ENCODE results near the gene NANOG.
"Not testable (repeated sequence)": the region's sequence is repeated elsewhere in the genome, so short reads cannot be mapped to it uniquely, and the experiment has no call there.

Gene NANOG

GRCh38 chr12:7788884-7789528 is at the start of gene NANOG:
Gene NANOG, plus strand, starts transcription at chr12:7789402. Its CDS starts 213 bp downstream, at chr12:7789615.
- DNase-seq (ENCODE audit: extremely low read depth in 1 of 2, low read depth in 1 of 2) = not testable (repeated sequence)

GRCh38 chr12:7747246-7747645 is 42.0 kb upstream of the NANOG start, which contains the start of gene CLEC4C:
Gene CLEC4C, minus strand, starts transcription at chr12:7747375. Its CDS starts 27 bp downstream, at chr12:7747348.
- no peak for DNase-seq (ENCODE audit: extremely low read depth in 1 of 2, low read depth in 1 of 2)

GRCh38 chr12:7748852-7749251 is 40.4 kb upstream of the NANOG start:
- DNase-seq (ENCODE audit: extremely low read depth in 1 of 2, low read depth in 1 of 2) = no peak

GRCh38 chr12:7749442-7749841 is 39.8 kb upstream of the NANOG start:
- no peak for DNase-seq (ENCODE audit: extremely low read depth in 1 of 2, low read depth in 1 of 2)

GRCh38 chr12:7750350-7750749 is 38.9 kb upstream of the NANOG start:
- no peak for DNase-seq (ENCODE audit: extremely low read depth in 1 of 2, low read depth in 1 of 2)

- no peak for DNase-seq (ENCODE audit: extremely low read depth in 1 of 2, low read depth in 1 of 2)
Observed at GRCh38 chr12:7751394-7751793, 37.8 kb upstream of the NANOG start.

- DNase-seq (ENCODE audit: extremely low read depth in 1 of 2, low read depth in 1 of 2) = not testable (repeated sequence)
Observed at GRCh38 chr12:7751941-7752922, 37.0 kb upstream of the NANOG start.

GRCh38 chr12:7755668-7756067 is 33.5 kb upstream of the NANOG start:
- not testable (repeated sequence) for DNase-seq (ENCODE audit: extremely low read depth in 1 of 2, low read depth in 1 of 2)

- DNase-seq (ENCODE audit: extremely low read depth in 1 of 2, low read depth in 1 of 2) = no peak
Observed at GRCh38 chr12:7756993-7757392, 32.2 kb upstream of the NANOG start.

- no peak for DNase-seq (ENCODE audit: extremely low read depth in 1 of 2, low read depth in 1 of 2)
Observed at GRCh38 chr12:7758766-7759140, 30.4 kb upstream of the NANOG start.

GRCh38 chr12:7769999-7770398 is 19.2 kb upstream of the NANOG start:
- no peak for DNase-seq (ENCODE audit: extremely low read depth in 1 of 2, low read depth in 1 of 2)

GRCh38 chr12:7781274-7781673 is 7.9 kb upstream of the NANOG start:
- no peak for DNase-seq (ENCODE audit: extremely low read depth in 1 of 2, low read depth in 1 of 2)

GRCh38 chr12:7782055-7782454 is 7.1 kb upstream of the NANOG start:
- no peak for DNase-seq (ENCODE audit: extremely low read depth in 1 of 2, low read depth in 1 of 2)

GRCh38 chr12:7783433-7783832 is 5.8 kb upstream of the NANOG start:
- not testable (repeated sequence) for DNase-seq (ENCODE audit: extremely low read depth in 1 of 2, low read depth in 1 of 2)

GRCh38 chr12:7784701-7785100 is 4.5 kb upstream of the NANOG start:
- DNase-seq (ENCODE audit: extremely low read depth in 1 of 2, low read depth in 1 of 2) = no peak

GRCh38 chr12:7787574-7788293 is 1.5 kb upstream of the NANOG start:
- no peak for DNase-seq (ENCODE audit: extremely low read depth in 1 of 2, low read depth in 1 of 2)

GRCh38 chr12:7788294-7788660 is 925 bp upstream of the NANOG start:
- DNase-seq (ENCODE audit: extremely low read depth in 1 of 2, low read depth in 1 of 2) = no peak

GRCh38 chr12:7793211-7793610 is 4.0 kb downstream of the NANOG start:
- DNase-seq (ENCODE audit: extremely low read depth in 1 of 2, low read depth in 1 of 2) = no peak

- not testable (repeated sequence) for DNase-seq (ENCODE audit: extremely low read depth in 1 of 2, low read depth in 1 of 2)
Observed at GRCh38 chr12:7797269-7797668, 8.1 kb downstream of the NANOG start.

GRCh38 chr12:7797698-7798398 is 8.6 kb downstream of the NANOG start:
- DNase-seq (ENCODE audit: extremely low read depth in 1 of 2, low read depth in 1 of 2) = no peak
